SK-N-SH treated with all-trans-retinoic acid at 6 μM for 48 hours (cell line): ENCODE data around the gene PRRC2B.

ENCODE experiments used
- ATAC-seq: fragments of 200-7000 bp; cut with Tn5 transposase; 3 replicates; pipeline ENCODE4 v1.9.1; 2020; ENCODE audit warnings: mild to moderate bottlenecking, moderate library complexity
- ARNTL ChIP-seq: fragments of 450-650 bp; formaldehyde crosslinking; IDR thresholded peaks from 2 replicates; pipeline ENCODE4 v1.5.0; 2020; ENCODE audit warnings: low read depth, mild to moderate bottlenecking, moderate library complexity, borderline replicate concordance
- BACH2 ChIP-seq: fragments of 250-450 bp; sonication (Bioruptor Pico); IDR thresholded peaks from 2 replicates; pipeline ENCODE4 v1.9.0; 2021; ENCODE audit warnings: mild to moderate bottlenecking, borderline replicate concordance
- CREB5 ChIP-seq: fragments of 250-450 bp; sonication (Bioruptor Pico); IDR thresholded peaks from 2 replicates; pipeline ENCODE4 v1.5.1; 2020; ENCODE audit warnings: low read depth, mild to moderate bottlenecking, moderate library complexity
- CSDC2 ChIP-seq: fragments of 250-450 bp; sonication (Bioruptor Pico); IDR thresholded peaks from 2 replicates; pipeline ENCODE4 v1.5.0; 2020; ENCODE audit warnings: mild to moderate bottlenecking, moderate library complexity
- CSRNP3 ChIP-seq: fragments of 250-450 bp; sonication (Bioruptor Pico); IDR thresholded peaks from 2 replicates; pipeline ENCODE4 v1.5.1; 2021; ENCODE audit warnings: mild to moderate bottlenecking, moderate library complexity
- ESRRG ChIP-seq: fragments of 250-450 bp; sonication (Bioruptor Pico); IDR thresholded peaks from 2 replicates; pipeline ENCODE4 v1.6.1; 2021; ENCODE audit warnings: mild to moderate bottlenecking
- GLIS3 ChIP-seq: fragments of 250-450 bp; sonication (Bioruptor Pico); IDR thresholded peaks from 2 replicates; pipeline ENCODE4 v1.5.0; 2020; ENCODE audit warnings: mild to moderate bottlenecking, moderate library complexity
- OSR1 ChIP-seq: fragments of 250-450 bp; sonication (Bioruptor Pico); IDR thresholded peaks from 2 replicates; pipeline ENCODE4 v1.8.0; 2022; ENCODE audit warnings: moderate library complexity, mild to moderate bottlenecking, inconsistent platforms
- PATZ1 ChIP-seq: fragments of 250-450 bp; sonication (Bioruptor Pico); IDR thresholded peaks from 2 replicates; pipeline ENCODE4 v1.8.0; 2020; ENCODE audit warnings: mild to moderate bottlenecking, moderate library complexity, borderline replicate concordance
- POU6F1 ChIP-seq: fragments of 250-450 bp; sonication (Bioruptor Pico); IDR thresholded peaks from 2 replicates; pipeline ENCODE4 v1.8.0; 2021; ENCODE audit warnings: low read depth, mild to moderate bottlenecking, moderate library complexity, borderline replicate concordance
- PPARA ChIP-seq: fragments of 250-450 bp; sonication (Bioruptor Pico); IDR thresholded peaks from 2 replicates; pipeline ENCODE4 v1.5.0; 2020; ENCODE audit warnings: mild to moderate bottlenecking, borderline replicate concordance
- RARB ChIP-seq: fragments of 250-450 bp; sonication (Bioruptor Pico); IDR thresholded peaks from 2 replicates; pipeline ENCODE4 v1.8.0; 2021; ENCODE audit warnings: mild to moderate bottlenecking, moderate library complexity
- SNAI2 ChIP-seq: fragments of 250-450 bp; sonication (Bioruptor Pico); IDR thresholded peaks from 2 replicates; pipeline ENCODE4 v1.5.0; 2020; ENCODE audit warnings: mild to moderate bottlenecking, moderate library complexity
- TCF4 ChIP-seq: fragments of 250-450 bp; sonication (Bioruptor Pico); IDR thresholded peaks from 2 replicates; pipeline ENCODE4 v1.8.0; 2021; ENCODE audit warnings: mild to moderate bottlenecking, moderate library complexity, borderline replicate concordance
- TOX ChIP-seq: fragments of 250-450 bp; sonication (Bioruptor Pico); IDR thresholded peaks from 2 replicates; pipeline ENCODE4 v1.8.0; 2021; ENCODE audit warnings: mild to moderate bottlenecking, moderate library complexity, borderline replicate concordance
- ZC3H10 ChIP-seq: fragments of 250-450 bp; sonication (Bioruptor Pico); IDR thresholded peaks from 2 replicates; pipeline ENCODE4 v1.5.1; 2021; ENCODE audit warnings: mild to moderate bottlenecking, moderate library complexity
- ZFP3 ChIP-seq: fragments of 250-450 bp; sonication (Bioruptor Pico); IDR thresholded peaks from 2 replicates; pipeline ENCODE4 v1.5.0; 2020; ENCODE audit warnings: mild to moderate bottlenecking, moderate library complexity
- ZFP30 ChIP-seq: fragments of 450-650 bp; formaldehyde crosslinking; IDR thresholded peaks from 2 replicates; pipeline ENCODE4 v1.5.0; 2022; ENCODE audit warnings: mild to moderate bottlenecking, moderate library complexity
- ZNF565 ChIP-seq: fragments of 450-650 bp; formaldehyde crosslinking; conservative IDR thresholded peaks from 2 replicates; pipeline ENCODE4 v1.5.0; 2020; ENCODE audit warnings: low read depth, mild to moderate bottlenecking, moderate library complexity
- ZNF8 ChIP-seq: fragments of 450-650 bp; formaldehyde crosslinking; IDR thresholded peaks from 2 replicates; pipeline ENCODE4 v1.5.0; 2020; ENCODE audit warnings: mild to moderate bottlenecking, moderate library complexity

PRRC2B gene

GRCh38 chr9:131543141-131543540 is 149.3 kb downstream of the PRRC2B start:
- TF ChIP-seq PPARA (CRISPR knock-in tag) (no peak), ZNF565 (no peak), ARNTL (no peak), CREB5 (CRISPR knock-in tag) (no peak), SNAI2 (CRISPR knock-in tag) (no peak), OSR1 (CRISPR knock-in tag) (no peak), CSDC2 (no peak), POU6F1 (CRISPR knock-in tag) (no peak), TOX (CRISPR knock-in tag) (no peak), ZFP3 (CRISPR knock-in tag) (no peak), ZFP30 (no peak), ZC3H10 (CRISPR knock-in tag) (no peak), PATZ1 (CRISPR knock-in tag) (no peak), TCF4 (no peak), BACH2 (CRISPR knock-in tag) (no peak), CSRNP3 (CRISPR knock-in tag) (no peak), RARB (CRISPR knock-in tag) (no peak), GLIS3 (CRISPR knock-in tag) (no peak)
- no peak for ATAC-seq

GRCh38 chr9:131545003-131545785 is 151.3 kb downstream of the PRRC2B start, which contains the start of gene PRRT1B:
Gene PRRT1B (plus strand): TSS chr9:131545523. CDS start chr9:131545616, 93 bp downstream.
- ATAC-seq = peak; percentile 36
- TF ChIP-seq ZFP30 = no peak
- no peak for TF ChIP-seq RARB (CRISPR knock-in tag)
- TF ChIP-seq CSDC2 = no peak
- no peak for TF ChIP-seq POU6F1 (CRISPR knock-in tag)
- TF ChIP-seq TOX (CRISPR knock-in tag) = no peak
- TF ChIP-seq ZNF8 (CRISPR knock-in tag) = no peak
- TF ChIP-seq ESRRG (CRISPR knock-in tag) = no peak
- no peak for TF ChIP-seq PPARA (CRISPR knock-in tag)
- no peak for TF ChIP-seq CSRNP3 (CRISPR knock-in tag)
- no peak for TF ChIP-seq PATZ1 (CRISPR knock-in tag)
- no peak for TF ChIP-seq CREB5 (CRISPR knock-in tag)
- TF ChIP-seq ZC3H10 (CRISPR knock-in tag) = no peak
